Panc1 (cell line): ENCODE results near the gene SOAT1. TPM values are rescaled to one million over a fixed set of nuclear protein-coding genes. Genes with fewer than 3 reads are reported as not detected.

Experiments used
- ATAC-seq: fragments of 200-7000 bp; cut with Tn5 transposase; 2 replicates; pipeline ENCODE4 v1.9.1; 2020; ENCODE audit warnings: mild to moderate bottlenecking, moderate library complexity
- BruUV-seq: library from RNA; stranded (reverse); fragments of 400-500 nt; replicated peaks from 2 replicates; lab custom pipeline; 2021; lab: Mats Ljungman, UMichigan
- CTCF ChIA-PET: fragments of 300-600 bp; sonication (Branson Sonifier 250); formaldehyde crosslinking; loops from one replicate; lab custom pipeline; 2022; ENCODE audit warnings: antibody characterized with exemption; lab: Charles Lee
- POLR2A ChIA-PET: fragments of 300-600 bp; sonication (Branson Sonifier 250); formaldehyde crosslinking; loops from one replicate; lab custom pipeline; 2022; ENCODE audit warnings: antibody characterized with exemption; lab: Charles Lee
- DNase-seq: peaks from one replicate; pipeline ENCODE4 v3.0.0-alpha.2; 2010; ENCODE audit warnings: low read depth, low spot score
- H3K27ac ChIP-seq: 2 replicates; pipeline ENCODE4 v1.5.1; 2011; ENCODE audit warnings: mild to moderate bottlenecking, low read length, inconsistent platforms
- H3K27me3 ChIP-seq: fragments of 200-500 bp; sonication (Bioruptor generic); 2 replicates; pipeline ENCODE4 v1.6.0; 2014; ENCODE audit warnings: low read length, inconsistent platforms; ENCODE audit not compliant: control insufficient read depth, insufficient read depth
- H3K36me3 ChIP-seq: fragments of 200-500 bp; sonication (Bioruptor generic); 2 replicates; pipeline ENCODE4 v1.5.1; 2014; ENCODE audit warnings: inconsistent platforms, mild to moderate bottlenecking, low read length, moderate library complexity; ENCODE audit not compliant: control insufficient read depth, insufficient read depth
- H3K4me1 ChIP-seq: 2 replicates; pipeline ENCODE4 v1.5.1; 2011; ENCODE audit warnings: inconsistent platforms, mild to moderate bottlenecking, low read length, moderate library complexity; ENCODE audit not compliant: control insufficient read depth, insufficient read depth
- H3K4me3 ChIP-seq, 2 experiments: 2 replicates each; pipeline ENCODE4 v1.5.1; 2011 to 2012; ENCODE audit warnings: low read depth in 2 of 2, low read length in 2 of 2, mild to moderate bottlenecking in 2 of 2, inconsistent platforms in 1 of 2, moderate library complexity in 1 of 2
- H3K9me3 ChIP-seq: fragments of 200-500 bp; sonication (Bioruptor generic); 2 replicates; pipeline ENCODE4 v1.5.1; 2014; ENCODE audit warnings: low read depth, mild to moderate bottlenecking, inconsistent platforms, low read length, moderate library complexity; ENCODE audit not compliant: control insufficient read depth, insufficient read depth
- CTCF ChIP-seq: fragments of 450-650 bp; IDR thresholded peaks from 2 replicates; pipeline ENCODE4 v1.5.1; 2017; ENCODE audit warnings: mild to moderate bottlenecking
- POLR2AphosphoS5 ChIP-seq: IDR thresholded peaks from 2 replicates; pipeline ENCODE4 v1.6.1; 2012; ENCODE audit warnings: mild to moderate bottlenecking, low read depth, low read length, moderate library complexity
- REST ChIP-seq, 2 experiments: IDR thresholded peaks; 2 replicates each; pipeline ENCODE4 v1.6.1; 2011 to 2012; ENCODE audit warnings: low read depth in 2 of 2, control low read depth in 1 of 2, low read length in 1 of 2, mild to moderate bottlenecking in 1 of 2, moderate library complexity in 1 of 2; ENCODE audit not compliant: insufficient read depth in 1 of 2
- SIN3A ChIP-seq: IDR thresholded peaks from 2 replicates; pipeline ENCODE4 v1.6.1; 2012; ENCODE audit warnings: low read depth, mild to moderate bottlenecking, low read length, moderate library complexity, borderline replicate concordance; ENCODE audit not compliant: insufficient read depth
- TCF7L2 ChIP-seq: IDR thresholded peaks from 2 replicates; pipeline ENCODE4 v1.6.1; 2011; ENCODE audit warnings: mild to moderate bottlenecking, low read depth, low read length, inconsistent platforms
- in situ Hi-C: cut with HindIII; loops from 2 replicates; pipeline ENCODE4 v1.10.0; 2016; ENCODE audit warnings: low sequenced_read_pairs, low pct_unique_long_range_greater_than_20kb
- intact Hi-C: fragments of 100-400 bp; cut with micrococcal nuclease; formaldehyde crosslinking; loops from one replicate; pipeline ENCODE4 v1.10.0; 2022; ENCODE audit not compliant: unreplicated experiment
- total RNA-seq: library from RNA; stranded (reverse); gene quantifications from one replicate; pipeline ENCODE4 v1.2.1, GENCODE V29; 2021; ENCODE audit not compliant: unreplicated experiment

SOAT1 gene
- total RNA-seq, 1 experiment from 2014 or later = 57.2 TPM

- Histone ChIP-seq H3K27me3 (no peaks in the 10 kb centered on the region), H3K36me3 (no peaks in the 10 kb centered on the region), H3K4me1 (no peaks in the 10 kb centered on the region), H3K4me3 (no peak overlapping the region), H3K27ac (no peak overlapping the region), H3K9me3 (no peaks in the 10 kb centered on the region)
- DNase-seq (no peak), ATAC-seq (no peak)
- TF ChIP-seq REST (IDR thresholded peaks at IDR 0.05; ENCODE audit: insufficient read depth in 1 of 2, low read depth in 2 of 2, low read length in 1 of 2) (0 out of 4 replicates have a peak, but pooled peaks of 1 of the 2 experiments have one; percentile 38), TCF7L2 (no peak)
- in situ Hi-C loops (no loop called here), intact Hi-C loops (no loop called here)
- no TSS peak for BruUV-seq
- ChIA-PET POLR2A (interaction anchor here (0.6 to 0.8 kb wide), 2 partner anchors 11 to 81 kb away, joined by 4 to 17 read pairs; no protein-coding TSS in a partner anchor), CTCF (no interaction called here)
Observed at GRCh38 chr1:179283992-179284391, 9.6 kb upstream of the SOAT1 start.

- no peak overlapping the region for H3K27ac ChIP-seq
- DNase-seq (no peak), ATAC-seq (no peak)
- H3K9me3 ChIP-seq = no peaks in the 10 kb centered on the region
- H3K27me3 ChIP-seq = no peaks in the 10 kb centered on the region
- in situ Hi-C loops (no loop called here), intact Hi-C loops (no loop called here)
- ChIA-PET CTCF (no interaction called here), POLR2A (no interaction called here)
- peaks cover 9% of the 10 kb centered on the region; the same call in 1 of the 2 replicates for H3K4me1 ChIP-seq
- no peak for TF ChIP-seq TCF7L2
- no peak for TF ChIP-seq REST (IDR thresholded peaks at IDR 0.05; ENCODE audit: insufficient read depth in 1 of 2, low read depth in 2 of 2, low read length in 1 of 2)
- no peak for TF ChIP-seq CTCF
- TF ChIP-seq SIN3A = no peak
- no peak for TF ChIP-seq POLR2AphosphoS5
- H3K36me3 ChIP-seq = no peaks in the 10 kb centered on the region
- H3K4me3 ChIP-seq = no peak overlapping the region
- BruUV-seq = no TSS peak
Observed at GRCh38 chr1:179287946-179288345, 5.7 kb upstream of the SOAT1 start.
